GM21737 (cell line): Measurements from ENCODE around the gene NAT9.

ENCODE experiments used
- ATAC-seq: cut with Tn5 transposase; IDR thresholded peaks from one replicate; pipeline ENCODE4 v1.9.1; 2021; ENCODE audit warnings: mild to moderate bottlenecking, moderate library complexity; ENCODE audit not compliant: unreplicated experiment

The NAT9 gene

DNA sequence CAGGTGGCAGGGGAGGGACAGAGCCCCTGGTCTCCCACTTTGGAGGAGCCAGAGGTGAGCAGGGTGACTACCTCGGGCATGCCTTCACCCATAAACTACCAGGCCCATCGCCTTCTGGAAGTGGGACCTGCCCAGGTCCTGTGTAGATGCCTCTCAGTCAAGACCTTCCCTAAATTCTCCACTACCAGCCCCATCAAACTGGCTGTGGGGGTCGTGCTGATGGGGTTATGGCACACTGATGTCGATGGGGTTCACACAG is 44.9 kb downstream of the NAT9 start:
- no peak for ATAC-seq

- no peak for ATAC-seq
Measured at GRCh38 chr17:74730491-74731346, 45.4 kb downstream of the NAT9 start.

DNA sequence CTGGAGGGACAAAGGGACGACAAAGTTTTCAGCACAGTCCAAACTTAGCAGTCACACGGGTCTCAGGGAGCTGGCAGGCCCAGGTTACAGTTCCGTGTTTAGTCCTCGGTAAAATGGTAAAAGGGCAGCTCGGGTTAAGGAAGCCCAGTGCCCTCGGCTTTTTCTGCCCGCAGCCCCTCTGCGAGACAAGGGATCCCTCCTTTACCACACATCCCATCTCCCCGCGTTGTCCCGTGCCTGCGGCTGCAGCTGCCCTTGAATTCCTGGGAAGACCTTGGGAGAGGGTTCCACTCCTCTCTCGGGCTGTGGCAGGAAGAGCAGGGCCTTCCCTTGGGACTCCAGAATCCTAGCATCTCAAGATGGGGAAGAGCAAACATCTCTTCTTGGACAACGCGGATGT is 46.3 kb downstream of the NAT9 start:
- ATAC-seq: no peak

GRCh38 chr17:74729368-74729767 is 46.8 kb downstream of the NAT9 start:
- ATAC-seq: no peak

DNA sequence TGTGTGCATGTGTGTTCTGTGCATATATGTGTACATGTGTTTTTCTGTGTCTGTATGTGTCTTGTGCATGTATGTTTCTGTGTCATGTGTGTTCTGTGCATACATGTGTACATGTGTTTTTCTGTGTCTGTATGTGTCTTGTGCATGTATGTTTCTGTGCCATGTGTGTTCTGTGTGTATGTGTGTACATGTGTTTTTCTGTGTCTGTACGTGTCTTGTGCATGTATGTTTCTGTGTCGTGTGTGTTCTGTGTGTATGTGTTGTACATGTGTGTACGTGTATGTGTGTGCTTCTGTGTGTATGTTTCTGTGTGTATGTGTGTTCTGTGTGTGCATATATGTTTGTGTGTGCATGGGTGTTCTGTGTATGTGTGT is 47.5 kb downstream of the NAT9 start:
- ATAC-seq: no peak

DNA sequence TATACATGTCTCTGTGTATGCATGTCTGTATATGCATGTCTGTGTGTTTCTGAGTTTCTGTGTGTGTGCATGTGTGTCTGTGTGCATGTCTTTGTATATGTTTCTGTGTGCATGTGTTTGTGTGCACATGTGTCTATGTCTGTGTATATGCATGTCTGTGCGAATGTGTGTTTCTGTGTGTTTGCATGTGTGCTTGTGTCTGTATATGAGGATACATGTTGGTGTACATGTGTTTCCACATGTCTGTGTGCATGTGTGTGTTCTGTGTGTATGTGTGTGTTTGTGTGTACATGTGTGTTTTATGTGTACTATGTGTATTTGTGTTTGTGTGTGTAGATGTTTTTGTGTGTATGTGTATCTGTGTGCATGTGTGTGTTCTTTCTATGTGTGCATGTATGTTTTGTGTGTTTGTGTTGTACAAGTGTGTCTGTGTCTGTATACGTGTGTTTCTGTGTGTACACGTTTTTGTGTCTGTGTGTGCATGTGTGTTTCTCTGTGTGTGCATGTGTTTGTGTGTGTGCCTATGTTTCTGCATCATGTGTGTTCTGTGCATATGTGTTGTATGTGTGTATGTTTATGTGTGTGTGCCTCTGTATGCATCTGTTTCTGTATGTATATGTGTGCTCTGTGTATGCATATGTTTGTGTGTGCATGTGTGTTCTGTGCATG is 48.0 kb downstream of the NAT9 start:
- no peak for ATAC-seq

DNA sequence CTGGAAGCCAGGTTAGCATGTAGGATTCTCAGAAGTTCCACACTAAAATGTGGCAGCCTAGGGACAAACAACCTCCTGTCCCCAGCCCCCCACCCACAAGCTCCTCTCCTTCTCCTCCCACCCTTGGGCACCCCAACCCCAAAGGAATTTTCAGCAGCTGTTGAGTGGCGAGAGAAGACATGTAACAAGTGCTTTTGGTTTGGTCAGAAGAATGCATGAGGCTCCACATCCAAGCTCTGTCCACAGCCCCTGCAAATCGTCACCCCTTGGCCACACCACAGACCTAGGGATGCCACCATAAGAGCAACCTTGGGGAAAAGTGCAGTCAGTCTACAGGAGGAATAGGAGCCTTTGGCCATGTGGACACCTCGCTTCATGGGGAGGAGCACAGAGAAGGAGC is 51.0 kb downstream of the NAT9 start:
- no peak for ATAC-seq

DNA sequence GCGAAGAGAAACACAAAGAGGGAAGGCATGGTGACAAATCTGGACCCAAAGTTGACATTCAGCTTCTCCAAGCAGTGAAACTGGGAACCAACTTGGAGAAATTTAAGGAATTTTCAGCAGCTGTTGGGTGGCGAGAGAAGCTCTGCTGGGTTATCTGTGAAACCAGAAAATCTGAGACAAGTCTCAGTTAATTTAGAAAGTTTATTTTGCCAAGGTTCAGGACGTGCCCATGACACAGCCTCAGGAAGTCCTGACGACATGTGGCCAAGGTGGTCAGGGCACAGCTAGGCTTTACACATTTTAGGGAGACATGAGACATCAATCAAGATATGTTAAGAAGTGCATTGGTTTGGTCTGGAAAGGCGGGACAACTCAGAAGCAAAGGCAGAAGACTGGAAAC is 52.3 kb downstream of the NAT9 start:
- no peak for ATAC-seq

GRCh38 chr17:74722782-74723181 is 53.4 kb downstream of the NAT9 start:
- ATAC-seq: no peak
